Erythroblast (primary cell): Measurements from ENCODE around the gene SEC22B.
"Not testable (repeated sequence)": the region's sequence is repeated elsewhere in the genome, so short reads cannot be mapped to it uniquely, and the experiment has no call there.

Experiments used
- GATA1 ChIP-seq: IDR thresholded peaks from 2 replicates; pipeline ENCODE4 v1.6.1; 2011; ENCODE audit warnings: low read depth, mild to moderate bottlenecking, control low read depth, low read length, moderate library complexity
- POLR2A ChIP-seq: IDR thresholded peaks from 2 replicates; pipeline ENCODE4 v1.6.1; 2011; ENCODE audit warnings: mild to moderate bottlenecking, low read length

GRCh38 chr1:120217933-120218332 is 41.6 kb upstream of the SEC22B start:
- not testable (repeated sequence) for TF ChIP-seq POLR2A, GATA1
